Spleen (tissue), 7 donors: Measurements from ENCODE around the gene EPHB2.

Experiments used
- POLR2A ChIP-seq, 3 donors: fragments of 450-650 bp; IDR thresholded peaks; one replicate each; pipeline ENCODE4 v1.5.1; 2017; ENCODE audit warnings: antibody characterized with exemption in 3 of 3, mild to moderate bottlenecking in 1 of 3
- POLR2AphosphoS5 ChIP-seq, 3 donors: sonication (generic); formaldehyde crosslinking; IDR thresholded peaks; one replicate each; pipeline ENCODE4 v1.5.1; 2017; ENCODE audit warnings: antibody characterized with exemption in 3 of 3
- TF ChIP-seq, protein P1 (sequence below), 11 experiments: fragments of 200-600 bp in 7 of 11; fragments of 450-650 bp in 4 of 11; sonication (generic) in 4 of 11; IDR thresholded peaks in 8 of 11; conservative IDR thresholded peaks in 3 of 11; 1 replicate in 7 of 11; 2 replicates in 4 of 11; pipeline versions ENCODE4 v1.4.0 to v1.8.0; 2016 to 2021; ENCODE audit warnings: antibody characterized with exemption in 11 of 11, inconsistent platforms in 4 of 11, mild to moderate bottlenecking in 1 of 11
- donor health status: DM: no; HTN: no; CAD: no; lungs with moderate emphysema.
- donor health status: DM: no; HTN: no; CAD: no.
- donor health status: DM: no; HTN: no; CAD: no.

DNA sequence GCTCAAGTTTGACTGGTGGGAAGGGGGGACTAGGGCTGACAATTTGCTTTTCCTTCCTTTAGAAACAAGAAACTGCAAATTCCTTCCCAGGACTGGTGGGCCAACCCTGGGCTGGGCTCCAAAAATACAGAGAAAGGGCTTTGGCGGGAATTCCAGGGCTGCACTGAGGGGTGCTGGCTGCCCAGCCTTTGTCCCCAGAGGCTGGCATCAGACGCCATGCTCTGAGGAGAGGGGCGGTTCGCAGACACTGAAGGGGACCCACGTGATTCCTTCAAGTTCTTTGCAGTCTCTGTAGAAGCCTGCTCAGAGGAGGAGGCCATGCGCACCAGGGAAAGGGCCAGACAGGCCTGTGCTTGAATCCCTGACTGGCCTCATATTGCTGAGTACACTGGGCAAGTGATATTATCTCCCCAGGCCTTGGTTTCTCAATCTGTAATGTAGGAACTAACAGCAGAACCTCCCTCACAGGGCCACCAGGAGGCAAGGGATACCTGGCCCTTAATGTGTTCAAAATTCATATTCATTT, 119.5 kb downstream of the EPHB2 start:
- TF ChIP-seq, protein P1, sequence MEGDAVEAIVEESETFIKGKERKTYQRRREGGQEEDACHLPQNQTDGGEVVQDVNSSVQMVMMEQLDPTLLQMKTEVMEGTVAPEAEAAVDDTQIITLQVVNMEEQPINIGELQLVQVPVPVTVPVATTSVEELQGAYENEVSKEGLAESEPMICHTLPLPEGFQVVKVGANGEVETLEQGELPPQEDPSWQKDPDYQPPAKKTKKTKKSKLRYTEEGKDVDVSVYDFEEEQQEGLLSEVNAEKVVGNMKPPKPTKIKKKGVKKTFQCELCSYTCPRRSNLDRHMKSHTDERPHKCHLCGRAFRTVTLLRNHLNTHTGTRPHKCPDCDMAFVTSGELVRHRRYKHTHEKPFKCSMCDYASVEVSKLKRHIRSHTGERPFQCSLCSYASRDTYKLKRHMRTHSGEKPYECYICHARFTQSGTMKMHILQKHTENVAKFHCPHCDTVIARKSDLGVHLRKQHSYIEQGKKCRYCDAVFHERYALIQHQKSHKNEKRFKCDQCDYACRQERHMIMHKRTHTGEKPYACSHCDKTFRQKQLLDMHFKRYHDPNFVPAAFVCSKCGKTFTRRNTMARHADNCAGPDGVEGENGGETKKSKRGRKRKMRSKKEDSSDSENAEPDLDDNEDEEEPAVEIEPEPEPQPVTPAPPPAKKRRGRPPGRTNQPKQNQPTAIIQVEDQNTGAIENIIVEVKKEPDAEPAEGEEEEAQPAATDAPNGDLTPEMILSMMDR (IDR thresholded peaks at IDR 0.05 in 8 of 11, conservative IDR thresholded peaks at IDR 0.05 in 3 of 11), result no peak
- TF ChIP-seq POLR2A (IDR thresholded peaks at IDR 0.05) (no peak), POLR2AphosphoS5 (IDR thresholded peaks at IDR 0.05) (no peak)
